Mucosa of descending colon (tissue), 3 donors: ENCODE data around the gene GFOD1. TPM values are rescaled to one million over a fixed set of nuclear protein-coding genes. Genes with fewer than 3 reads are reported as not detected.

ENCODE experiments used
- ATAC-seq: fragments of 200-7000 bp; cut with Tn5 transposase; one replicate; pipeline ENCODE4 v1.9.1; 2020; ENCODE audit warnings: mild to moderate bottlenecking, moderate library complexity
- DNase-seq, 3 donors: peaks; one replicate each; pipeline ENCODE4 v3.0.0-alpha.2; 2020
- H3K36me3 ChIP-seq: fragments of 200-600 bp; one replicate; pipeline ENCODE4 v1.8.0; 2021; ENCODE audit warnings: low read depth, mild to moderate bottlenecking
- H3K4me1 ChIP-seq: fragments of 200-600 bp; one replicate; pipeline ENCODE4 v1.8.0; 2021; ENCODE audit warnings: low read depth, mild to moderate bottlenecking
- H3K4me3 ChIP-seq: fragments of 200-600 bp; one replicate; pipeline ENCODE4 v1.8.0; 2021; ENCODE audit warnings: mild to moderate bottlenecking
- H3K9me3 ChIP-seq: fragments of 200-600 bp; one replicate; pipeline ENCODE4 v1.8.0; 2021; ENCODE audit warnings: mild to moderate bottlenecking
- CTCF ChIP-seq: fragments of 200-600 bp; IDR thresholded peaks from one replicate; pipeline ENCODE4 v1.8.0; 2022; ENCODE audit warnings: antibody characterized with exemption, mild to moderate bottlenecking
- intact Hi-C, 2 donors: fragments of 100-400 bp; cut with DNase I in 1 of 2; cut with micrococcal nuclease in 1 of 2; formaldehyde crosslinking; loops; one replicate each; pipeline versions ENCODE4 v1.11.0 to v1.11.1; 2022; cut with DNase I, micrococcal nuclease
- total RNA-seq, 3 donors: library from RNA; stranded (reverse); fragmentation: NEBNext Ultra II Directional in 2 of 3; extraction: Animal tissue kit (Norgen Biotek cat#: 25700) in 2 of 3; gene quantifications; one replicate each; pipeline versions ENCODE4 v1.2.1 to v1.2.4, GENCODE V29; 2021 to 2023
- donor health status: DM: no; HTN: no; CAD: no; lungs with moderate emphysema.
- donor health status: DM: no; HTN: no; CAD: no.
- donor health status: DM: no; HTN: yes; CAD: no.

Gene GFOD1
- total RNA-seq, 3 donors from 2014 or later = 10.4 to 22.4 (median 13.2) TPM

- DNase-seq = no peak
- Histone ChIP-seq H3K9me3 (no peaks in the 10 kb centered on the region), H3K36me3 (no peaks in the 10 kb centered on the region), H3K4me3 (no peak overlapping the region), H3K4me1 (peaks cover 11% of the 10 kb centered on the region)
- no peak for TF ChIP-seq CTCF
- ATAC-seq = peak; percentile 65
- intact Hi-C loops = no loop called here
Observed at GRCh38 chr6:13355043-13355945, 132.1 kb downstream of the GFOD1 start.

GRCh38 chr6:13354331-13355042, 132.9 kb downstream of the GFOD1 start:
- intact Hi-C loops = no loop called here
- Histone ChIP-seq H3K4me1 (peaks cover 11% of the 10 kb centered on the region), H3K4me3 (no peak overlapping the region), H3K9me3 (no peaks in the 10 kb centered on the region), H3K36me3 (no peaks in the 10 kb centered on the region)
- ATAC-seq (peak; percentile 43), DNase-seq (no peak)
- TF ChIP-seq CTCF = no peak

GRCh38 chr6:13352165-13352564, 135.2 kb downstream of the GFOD1 start:
- ATAC-seq (no peak), DNase-seq (no peak)
- Histone ChIP-seq H3K4me3 (no peak overlapping the region), H3K9me3 (no peaks in the 10 kb centered on the region), H3K4me1 (peaks cover 11% of the 10 kb centered on the region), H3K36me3 (no peaks in the 10 kb centered on the region)
- no peak for TF ChIP-seq CTCF
- intact Hi-C loops = no loop called here

- no peak overlapping the region for H3K4me3 ChIP-seq
- H3K4me1 ChIP-seq = peaks cover 11% of the 10 kb centered on the region
- H3K36me3 ChIP-seq = no peaks in the 10 kb centered on the region
- intact Hi-C loops = no loop called here
- ATAC-seq (no peak), DNase-seq (no peak)
- no peak for TF ChIP-seq CTCF
- no peaks in the 10 kb centered on the region for H3K9me3 ChIP-seq
Observed at GRCh38 chr6:13351271-13351670, 136.1 kb downstream of the GFOD1 start.

GRCh38 chr6:13349811-13350506, 137.4 kb downstream of the GFOD1 start:
- Histone ChIP-seq H3K36me3 (no peaks in the 10 kb centered on the region), H3K9me3 (no peaks in the 10 kb centered on the region), H3K4me1 (peaks cover 2% of the 10 kb centered on the region), H3K4me3 (no peak overlapping the region)
- ATAC-seq (no peak), DNase-seq (no peak)
- intact Hi-C loops = no loop called here
- no peak for TF ChIP-seq CTCF
